COR-L47 (cell line): ENCODE results near the gene SPRED2.

Source experiments
- DNase-seq: peaks from one replicate; lab custom pipeline; 2025; lab: John Stamatoyannopoulos, UW

Gene SPRED2

GRCh38 chr2:65383541-65384488, 48.6 kb downstream of the SPRED2 start:
- no peak for DNase-seq

DNA sequence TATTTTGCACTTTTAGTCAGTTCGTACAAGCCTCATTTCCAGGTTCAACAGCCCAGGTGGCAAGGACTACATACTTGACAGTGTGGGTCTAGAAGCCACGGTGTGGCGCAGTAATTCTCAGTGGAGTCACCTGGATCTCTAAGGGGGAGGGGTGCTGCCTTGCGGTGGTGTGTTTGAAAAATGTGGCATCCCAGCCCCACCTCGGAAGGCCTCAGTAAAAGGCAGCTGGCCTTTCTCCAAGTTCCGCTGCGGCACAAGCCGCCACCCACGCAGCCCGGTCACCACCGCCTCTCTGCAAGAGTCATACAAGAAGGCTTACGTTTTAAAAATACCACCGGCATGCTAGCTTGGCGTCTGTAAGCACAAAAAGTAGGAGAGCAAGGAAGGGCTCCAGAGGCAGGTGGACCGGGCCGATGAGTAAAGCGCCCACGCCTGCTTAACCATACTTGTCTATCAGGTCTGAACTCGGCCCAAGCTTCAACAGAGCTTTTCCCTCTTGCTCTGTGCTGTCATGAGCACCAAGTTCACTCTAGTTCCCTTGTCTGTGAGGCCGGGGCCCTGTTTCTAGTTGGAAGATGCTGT, 49.5 kb downstream of the SPRED2 start:
- DNase-seq, result peak; percentile 4

DNA sequence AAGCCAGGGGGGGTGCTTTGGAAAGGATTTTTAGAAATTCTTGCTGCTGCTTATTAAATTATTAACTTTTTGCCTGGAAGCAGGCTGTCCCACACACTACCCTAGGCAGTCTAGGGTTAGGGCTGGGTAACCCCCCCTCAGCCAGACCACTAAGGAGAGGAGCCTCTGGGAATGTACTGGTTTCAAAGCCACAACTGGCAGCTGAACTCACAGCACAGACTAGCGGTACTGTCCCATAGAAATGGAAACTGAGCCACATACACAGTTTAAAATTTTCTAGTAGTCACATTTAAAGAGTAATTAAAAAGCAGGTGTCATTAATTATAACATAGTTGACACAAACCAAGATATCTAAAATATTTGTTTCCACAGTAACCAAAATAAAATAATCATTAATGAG, 50.1 kb downstream of the SPRED2 start:
- DNase-seq, result no peak

DNA sequence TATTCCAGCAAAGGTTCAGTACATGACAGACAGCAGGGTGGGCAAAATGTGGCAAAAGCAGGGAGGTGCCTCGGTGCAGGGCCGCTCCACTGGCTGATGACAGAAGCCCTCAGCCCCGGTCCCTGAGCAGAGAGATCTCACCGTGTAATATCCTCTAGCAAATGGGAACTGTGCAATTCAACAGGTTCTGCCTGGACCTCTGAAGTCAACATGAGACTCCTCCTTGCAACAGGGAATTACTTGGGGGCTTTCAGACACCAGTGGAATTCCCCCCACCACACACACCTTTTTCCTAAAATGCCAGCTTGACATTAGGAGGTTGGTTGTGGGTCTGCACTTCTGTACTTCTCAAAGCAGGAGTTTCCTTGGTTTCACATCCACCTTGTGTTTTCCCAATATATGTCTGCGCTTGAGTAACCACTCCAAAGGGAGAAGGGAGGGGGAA, 50.8 kb downstream of the SPRED2 start:
- no peak for DNase-seq

- DNase-seq, result no peak
Measured at GRCh38 chr2:65380255-65380654, 52.1 kb downstream of the SPRED2 start.

DNA sequence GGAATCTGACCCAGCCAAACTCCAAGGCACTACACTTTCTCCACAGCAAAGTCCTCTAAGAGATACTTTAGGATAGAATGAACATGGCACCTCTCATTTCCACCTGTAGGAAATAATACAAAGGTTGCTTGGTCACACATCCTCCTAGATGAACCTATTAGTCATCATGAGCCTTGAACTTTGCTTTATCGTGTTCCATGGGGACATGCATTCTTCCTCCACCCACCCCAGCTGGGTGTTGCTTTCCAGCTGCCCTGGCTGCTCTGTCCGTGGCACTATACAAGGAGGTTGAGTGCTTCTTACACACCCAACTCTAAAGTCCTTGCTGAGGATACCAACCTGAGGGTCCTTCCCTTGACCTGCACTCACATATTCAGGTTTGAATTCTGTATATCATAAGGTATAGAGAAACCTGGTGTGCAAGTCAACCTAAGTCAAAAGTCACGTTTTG, 52.7 kb downstream of the SPRED2 start:
- DNase-seq, result no peak

- no peak for DNase-seq
Measured at GRCh38 chr2:65379223-65379622, 53.2 kb downstream of the SPRED2 start.

GRCh38 chr2:65378290-65378689, 54.1 kb downstream of the SPRED2 start:
- no peak for DNase-seq

DNA sequence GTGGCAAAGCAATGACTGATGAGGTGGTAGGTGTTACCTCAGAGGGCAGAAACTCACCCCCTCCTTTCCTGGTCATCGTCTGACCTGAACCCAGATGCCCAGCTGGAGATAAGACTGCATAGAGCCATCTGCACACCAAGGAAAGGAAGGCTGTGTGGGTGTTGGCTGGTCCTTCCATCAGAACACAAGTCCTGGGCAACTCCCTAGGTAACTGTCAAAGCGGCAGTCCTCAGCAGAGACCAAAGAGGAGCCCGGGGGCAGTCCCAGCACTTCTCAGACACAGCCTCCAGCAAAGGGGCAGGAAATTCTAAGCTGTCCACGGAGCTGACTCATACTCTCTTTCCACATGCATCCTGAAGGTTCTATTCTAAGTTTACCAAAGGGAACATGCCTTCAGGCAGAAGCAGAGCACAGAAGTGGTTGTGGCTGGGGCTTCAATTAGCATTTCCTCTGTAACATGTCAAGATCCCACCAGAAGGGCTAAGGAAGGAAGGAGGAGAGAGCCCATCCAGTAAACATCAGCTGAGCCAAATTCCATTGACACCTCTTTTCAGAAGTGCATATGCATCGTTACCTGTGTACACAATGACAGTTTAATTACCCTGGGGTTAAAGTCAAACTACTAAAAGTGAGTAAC, 54.7 kb downstream of the SPRED2 start:
- no peak for DNase-seq

GRCh38 chr2:65375723-65376122, 56.7 kb downstream of the SPRED2 start:
- DNase-seq, result no peak

GRCh38 chr2:65374999-65375398, 57.4 kb downstream of the SPRED2 start:
- no peak for DNase-seq

DNA sequence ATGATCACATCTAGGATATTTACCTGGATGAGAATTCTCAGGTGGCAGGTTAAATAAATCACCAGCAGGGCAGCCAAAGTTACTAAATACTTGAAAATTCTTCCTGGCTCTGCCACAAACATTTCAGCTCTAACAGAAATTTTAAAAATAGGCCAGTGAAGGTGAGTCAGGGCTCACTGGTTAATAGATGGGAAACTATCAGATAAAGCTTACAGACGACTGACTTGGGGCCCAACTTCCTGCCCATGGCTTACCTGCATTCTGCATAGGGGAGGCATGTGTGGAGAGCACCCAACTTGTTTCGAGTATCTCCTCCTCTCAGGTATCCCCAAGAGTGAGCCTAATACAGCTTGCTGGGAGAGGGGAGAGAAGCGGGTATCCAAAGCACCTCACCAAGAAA, 57.8 kb downstream of the SPRED2 start:
- no peak for DNase-seq

DNA sequence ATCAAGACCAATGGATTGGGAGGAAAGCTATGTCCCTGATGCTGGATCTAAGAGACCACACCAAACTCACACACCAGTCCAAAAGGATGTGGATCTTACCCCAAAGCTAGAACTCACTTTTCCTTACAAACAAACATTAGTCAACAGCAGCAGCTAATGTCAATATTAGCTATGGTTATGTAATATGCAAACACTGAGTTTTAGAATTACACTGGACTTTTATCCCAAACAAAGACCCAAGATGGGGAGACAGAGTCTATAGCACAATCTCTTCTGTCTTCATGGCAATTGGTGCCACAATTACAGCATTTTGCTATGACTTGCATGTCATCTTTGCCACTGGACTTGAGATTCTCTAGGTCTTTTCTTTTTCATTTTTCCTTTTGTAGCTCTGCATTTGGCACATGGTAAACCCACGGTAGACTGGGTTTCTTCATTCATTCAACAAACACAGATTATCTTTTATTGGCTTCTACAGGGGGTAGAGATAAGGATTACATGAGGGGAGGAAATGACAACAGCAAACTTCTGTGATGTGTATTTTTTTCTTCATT, 59.0 kb downstream of the SPRED2 start:
- no peak for DNase-seq

- no peak for DNase-seq
Measured at GRCh38 chr2:65372619-65373018, 59.8 kb downstream of the SPRED2 start.

- no peak for DNase-seq
Measured at GRCh38 chr2:65371074-65371434, 61.3 kb downstream of the SPRED2 start.

- DNase-seq, result no peak
Measured at GRCh38 chr2:65370387-65371073, 61.9 kb downstream of the SPRED2 start.

DNA sequence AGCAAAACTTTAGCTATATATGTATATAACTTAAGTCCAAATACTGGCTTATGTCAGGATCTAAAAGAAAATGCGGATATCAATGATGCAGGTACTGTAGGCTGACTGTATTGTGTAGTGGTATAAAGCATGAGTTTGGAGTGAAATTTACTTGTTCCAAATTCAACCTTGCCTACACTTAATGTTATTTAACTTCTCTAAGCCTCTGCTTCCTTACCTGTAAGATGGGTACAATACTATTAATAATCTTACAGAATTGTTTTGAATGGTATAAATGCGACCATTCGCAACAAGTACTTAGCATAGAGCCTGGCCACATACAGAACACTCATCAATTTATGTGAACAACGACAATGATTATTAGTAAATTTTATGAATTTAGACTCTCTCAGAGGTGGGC, 62.4 kb downstream of the SPRED2 start:
- no peak for DNase-seq

GRCh38 chr2:65369574-65369973, 62.8 kb downstream of the SPRED2 start:
- DNase-seq, result no peak

DNA sequence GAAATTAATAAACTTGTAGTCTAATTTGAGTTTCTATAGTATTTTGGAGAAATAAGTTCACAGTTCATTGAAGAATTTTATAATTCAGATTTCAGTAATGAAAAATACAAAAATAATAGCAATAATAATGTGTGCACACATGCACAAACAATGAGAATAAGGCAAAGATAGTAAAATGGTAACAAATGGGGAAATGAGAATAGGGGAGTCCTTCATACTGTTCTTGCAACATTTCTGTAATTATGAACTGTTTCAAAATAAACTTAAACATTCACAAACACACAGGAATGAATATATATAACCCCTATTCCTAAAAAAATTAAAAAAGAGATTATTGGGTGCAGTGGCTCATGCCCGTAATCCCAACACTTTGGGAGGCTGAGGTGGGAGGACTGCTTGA, 63.9 kb downstream of the SPRED2 start:
- no peak for DNase-seq

GRCh38 chr2:65367524-65367923, 64.9 kb downstream of the SPRED2 start:
- DNase-seq, result no peak

GRCh38 chr2:65366595-65367125, 65.7 kb downstream of the SPRED2 start:
- no peak for DNase-seq
